Measurements from ENCODE around the gene CENPW. TPM values are rescaled to one million over a fixed set of nuclear protein-coding genes. Genes with fewer than 3 reads are reported as not detected.

Gene CENPW
- total and polyA plus RNA-seq, 2 experiments from 2014 or later: 7.3 to 21.8 TPM

DNA sequence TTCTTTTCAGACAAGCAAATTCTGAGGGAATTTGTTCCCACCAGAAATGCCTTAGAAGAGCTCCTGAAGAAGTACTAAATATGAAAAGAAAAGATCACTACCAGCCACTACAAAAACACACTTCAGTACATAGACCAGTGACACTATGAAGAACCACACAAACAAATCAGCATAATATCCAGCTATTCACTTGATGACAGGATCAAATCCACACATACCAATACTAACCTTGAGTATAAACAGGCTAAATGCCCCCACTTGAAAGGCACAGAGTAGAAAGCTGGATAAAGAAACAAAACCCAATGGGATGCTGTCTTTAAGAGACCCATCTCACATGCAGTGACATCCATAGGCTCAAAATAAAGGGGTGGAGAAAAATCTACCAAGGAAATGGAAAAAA is 43.3 kb downstream of the CENPW start:
- Histone ChIP-seq H3K9me2 (replicated peaks; ENCODE audit: insufficient read depth) (no peaks in the 10 kb centered on the region), H3K36me3 (replicated peaks; ENCODE audit: insufficient read depth, low read depth) (no peaks in the 10 kb centered on the region), H3K4me3 (no peak overlapping the region), H2AFZ (no peak overlapping the region), H3K27me3 (no peaks in the 10 kb centered on the region), H3K79me2 (no peaks in the 10 kb centered on the region), H3K27ac (no peak overlapping the region), H4K20me1 (ENCODE audit: insufficient read depth, poor library complexity, severe bottlenecking) (no peaks in the 10 kb centered on the region), H3K9me3 (ENCODE audit: low read depth) (no peaks in the 10 kb centered on the region), H3K4me2 (no peak overlapping the region), H3K4me1 (ENCODE audit: insufficient read depth) (no peaks in the 10 kb centered on the region)
- no peak for DNase-seq (ENCODE audit: low spot score)
- TF ChIP-seq CTCF (IDR thresholded peaks at IDR 0.05; ENCODE audit: poor library complexity) (no peak), EZH2 (IDR thresholded peaks at IDR 0.05; ENCODE audit: borderline replicate concordance) (no peak), EZH2phosphoT487 (IDR thresholded peaks at IDR 0.05; ENCODE audit: low read depth, severe bottlenecking, unreplicated experiment) (no peak)

GRCh38 chr6:126385536-126385935 is 45.6 kb downstream of the CENPW start:
- no peak overlapping the region for H3K4me3 ChIP-seq
- WGBS (ENCODE audit: low lambda C conversion rate, missing lambda C conversion rate): 100% methylated on average over 1 of the region's 1 CpG
- H3K9me3 ChIP-seq (ENCODE audit: low read depth): no peaks in the 10 kb centered on the region
- DNase-seq (ENCODE audit: low spot score): no peak
- H3K36me3 ChIP-seq (replicated peaks; ENCODE audit: insufficient read depth, low read depth): no peaks in the 10 kb centered on the region
- no peaks in the 10 kb centered on the region for H3K27me3 ChIP-seq
- H3K9me2 ChIP-seq (replicated peaks; ENCODE audit: insufficient read depth): no peaks in the 10 kb centered on the region
- H3K4me2 ChIP-seq: no peak overlapping the region
- H2AFZ ChIP-seq: no peak overlapping the region
- no peak for TF ChIP-seq EZH2 (IDR thresholded peaks at IDR 0.05; ENCODE audit: borderline replicate concordance)
- TF ChIP-seq EZH2phosphoT487 (IDR thresholded peaks at IDR 0.05; ENCODE audit: low read depth, severe bottlenecking, unreplicated experiment): no peak
- TF ChIP-seq CTCF (IDR thresholded peaks at IDR 0.05; ENCODE audit: poor library complexity): no peak
- H3K27ac ChIP-seq: no peak overlapping the region
- no peaks in the 10 kb centered on the region for H4K20me1 ChIP-seq (ENCODE audit: insufficient read depth, poor library complexity, severe bottlenecking)
- no peaks in the 10 kb centered on the region for H3K4me1 ChIP-seq (ENCODE audit: insufficient read depth)
- no peaks in the 10 kb centered on the region for H3K79me2 ChIP-seq

GRCh38 chr6:126388104-126388598 is 48.2 kb downstream of the CENPW start:
- Histone ChIP-seq H2AFZ (no peak overlapping the region), H3K4me3 (no peak overlapping the region), H3K27ac (no peak overlapping the region), H3K79me2 (no peaks in the 10 kb centered on the region), H4K20me1 (ENCODE audit: insufficient read depth, poor library complexity, severe bottlenecking) (no peaks in the 10 kb centered on the region), H3K9me3 (ENCODE audit: low read depth) (no peaks in the 10 kb centered on the region), H3K27me3 (no peaks in the 10 kb centered on the region), H3K9me2 (replicated peaks; ENCODE audit: insufficient read depth) (no peaks in the 10 kb centered on the region), H3K4me1 (ENCODE audit: insufficient read depth) (no peaks in the 10 kb centered on the region), H3K4me2 (no peak overlapping the region), H3K36me3 (replicated peaks; ENCODE audit: insufficient read depth, low read depth) (no peaks in the 10 kb centered on the region)
- peak; percentile 88 for TF ChIP-seq EZH2phosphoT487 (IDR thresholded peaks at IDR 0.05; ENCODE audit: low read depth, severe bottlenecking, unreplicated experiment)
- no peak for TF ChIP-seq EZH2 (IDR thresholded peaks at IDR 0.05; ENCODE audit: borderline replicate concordance)
- no peak for TF ChIP-seq CTCF (IDR thresholded peaks at IDR 0.05; ENCODE audit: poor library complexity)
- 46% methylated on average over 3 of the region's 3 CpGs for WGBS (ENCODE audit: low lambda C conversion rate, missing lambda C conversion rate)
- peak; percentile 14 for DNase-seq (ENCODE audit: low spot score)

GRCh38 chr6:126396131-126396530 is 56.2 kb downstream of the CENPW start:
- H2AFZ ChIP-seq: no peak overlapping the region
- H3K27me3 ChIP-seq: no peaks in the 10 kb centered on the region
- H3K4me3 ChIP-seq: no peak overlapping the region
- TF ChIP-seq EZH2 (IDR thresholded peaks at IDR 0.05; ENCODE audit: borderline replicate concordance) (no peak), EZH2phosphoT487 (IDR thresholded peaks at IDR 0.05; ENCODE audit: low read depth, severe bottlenecking, unreplicated experiment) (no peak), CTCF (IDR thresholded peaks at IDR 0.05; ENCODE audit: poor library complexity) (no peak)
- DNase-seq (ENCODE audit: low spot score): no peak
- 70% methylated on average over 2 of the region's 2 CpGs for WGBS (ENCODE audit: low lambda C conversion rate, missing lambda C conversion rate)
- H3K9me3 ChIP-seq (ENCODE audit: low read depth): no peaks in the 10 kb centered on the region
- no peaks in the 10 kb centered on the region for H4K20me1 ChIP-seq (ENCODE audit: insufficient read depth, poor library complexity, severe bottlenecking)
- H3K4me2 ChIP-seq: no peak overlapping the region
- no peaks in the 10 kb centered on the region for H3K4me1 ChIP-seq (ENCODE audit: insufficient read depth)
- no peak overlapping the region for H3K27ac ChIP-seq
- H3K79me2 ChIP-seq: no peaks in the 10 kb centered on the region
- no peaks in the 10 kb centered on the region for H3K36me3 ChIP-seq (replicated peaks; ENCODE audit: insufficient read depth, low read depth)
- no peaks in the 10 kb centered on the region for H3K9me2 ChIP-seq (replicated peaks; ENCODE audit: insufficient read depth)

Measured in hepatocyte (in vitro differentiated cells).